Calu3 (cell line): ENCODE measurements around the gene MAMLD1. TPM values are rescaled to one million over a fixed set of nuclear protein-coding genes. Genes with fewer than 3 reads are reported as not detected.

Source experiments
- BruUV-seq: library from RNA; stranded (reverse); fragments of 400-500 nt; replicated peaks from 2 replicates; lab custom pipeline; 2021; lab: Mats Ljungman, UMichigan
- CTCF ChIA-PET: fragments of 300-600 bp; sonication (Branson Sonifier 250); formaldehyde crosslinking; loops from one replicate; lab custom pipeline; 2022; ENCODE audit warnings: antibody characterized with exemption; lab: Charles Lee
- DNase-seq: peaks from one replicate; pipeline ENCODE4 v3.0.0; 2022
- H3K27ac Mint-ChIP-seq: one replicate; pipeline ENCODE4 v1.8.0; 2022; ENCODE audit warnings: mixed read lengths; ENCODE audit not compliant: unreplicated experiment
- H3K27me3 Mint-ChIP-seq: one replicate; pipeline ENCODE4 v1.8.0; 2022; ENCODE audit warnings: mixed read lengths; ENCODE audit not compliant: unreplicated experiment
- H3K36me3 Mint-ChIP-seq: one replicate; pipeline ENCODE4 v1.8.0; 2022; ENCODE audit warnings: mild to moderate bottlenecking, moderate library complexity, mixed read lengths; ENCODE audit not compliant: insufficient read depth, unreplicated experiment
- H3K4me1 Mint-ChIP-seq: one replicate; pipeline ENCODE4 v1.8.0; 2022; ENCODE audit warnings: mild to moderate bottlenecking, low read depth, mixed read lengths; ENCODE audit not compliant: unreplicated experiment
- H3K4me3 Mint-ChIP-seq: one replicate; pipeline ENCODE4 v1.8.0; 2022; ENCODE audit warnings: mild to moderate bottlenecking, low read depth, moderate library complexity, mixed read lengths; ENCODE audit not compliant: unreplicated experiment
- H3K9me3 Mint-ChIP-seq: one replicate; pipeline ENCODE4 v1.8.0; 2022; ENCODE audit warnings: low read depth, mixed read lengths; ENCODE audit not compliant: unreplicated experiment
- CTCF ChIP-seq: fragments of 200-600 bp; IDR thresholded peaks from one replicate; pipeline ENCODE4 v1.8.0; 2022; ENCODE audit warnings: antibody characterized with exemption; ENCODE audit not compliant: unreplicated experiment
- intact Hi-C: fragments of 100-400 bp; cut with micrococcal nuclease; formaldehyde crosslinking; loops from one replicate; pipeline ENCODE4 v1.10.0; 2022; ENCODE audit not compliant: unreplicated experiment
- total RNA-seq: library from RNA; stranded (reverse); gene quantifications from 2 replicates; pipeline ENCODE4 v1.2.3, GENCODE V29; 2022

MAMLD1 gene
- total RNA-seq, 1 experiment from 2014 or later, result 8.8 TPM

- H3K27me3 Mint-ChIP-seq, result no peaks in the 10 kb centered on the region
- no peak for TF ChIP-seq CTCF
- CTCF ChIA-PET, result no interaction called here
- H3K36me3 Mint-ChIP-seq, result no peaks in the 10 kb centered on the region
- no peak overlapping the region for H3K4me3 Mint-ChIP-seq
- H3K4me1 Mint-ChIP-seq, result no peaks in the 10 kb centered on the region
- no TSS peak for BruUV-seq
- no peaks in the 10 kb centered on the region for H3K9me3 Mint-ChIP-seq
- DNase-seq, result no peak
- intact Hi-C loops, result no loop called here
- no peak overlapping the region for H3K27ac Mint-ChIP-seq
These were observed 41.9 kb downstream of the MAMLD1 start for GRCh38 chrX:150405006-150405405.

GRCh38 chrX:150405576-150405975 is 42.5 kb downstream of the MAMLD1 start:
- H3K27me3 Mint-ChIP-seq, result no peaks in the 10 kb centered on the region
- CTCF ChIA-PET, result no interaction called here
- no TSS peak for BruUV-seq
- no peak overlapping the region for H3K4me3 Mint-ChIP-seq
- H3K36me3 Mint-ChIP-seq, result no peaks in the 10 kb centered on the region
- no peak for TF ChIP-seq CTCF
- no peak overlapping the region for H3K27ac Mint-ChIP-seq
- no peaks in the 10 kb centered on the region for H3K4me1 Mint-ChIP-seq
- H3K9me3 Mint-ChIP-seq, result no peaks in the 10 kb centered on the region
- intact Hi-C loops, result no loop called here
- peak; percentile 35 for DNase-seq

GRCh38 chrX:150406596-150406995 is 43.5 kb downstream of the MAMLD1 start:
- BruUV-seq, result no TSS peak
- TF ChIP-seq CTCF, result no peak

GRCh38 chrX:150408007-150408406 is 44.9 kb downstream of the MAMLD1 start:
- no peak overlapping the region for H3K4me3 Mint-ChIP-seq
- H3K27me3 Mint-ChIP-seq, result no peaks in the 10 kb centered on the region

More at GRCh38 chrX:150406596-150406995, 43.5 kb downstream of the MAMLD1 start:
- DNase-seq, result no peak
- no peaks in the 10 kb centered on the region for H3K27me3 Mint-ChIP-seq
- H3K4me1 Mint-ChIP-seq, result no peaks in the 10 kb centered on the region
- CTCF ChIA-PET, result no interaction called here
- H3K9me3 Mint-ChIP-seq, result no peaks in the 10 kb centered on the region
- intact Hi-C loops, result no loop called here
- no peak overlapping the region for H3K27ac Mint-ChIP-seq
- no peak overlapping the region for H3K4me3 Mint-ChIP-seq
- no peaks in the 10 kb centered on the region for H3K36me3 Mint-ChIP-seq

More at GRCh38 chrX:150408007-150408406, 44.9 kb downstream of the MAMLD1 start:
- intact Hi-C loops, result no loop called here
- Mint-ChIP-seq H3K27ac (no peak overlapping the region), H3K4me1 (no peaks in the 10 kb centered on the region), H3K9me3 (no peaks in the 10 kb centered on the region), H3K36me3 (no peaks in the 10 kb centered on the region)
- BruUV-seq, result no TSS peak
- no peak for DNase-seq
- no peak for TF ChIP-seq CTCF
- CTCF ChIA-PET, result no interaction called here
